GM18498 (cell line): ENCODE results near the gene REEP2.
"Not testable (repeated sequence)": the region's sequence is repeated elsewhere in the genome, so short reads cannot be mapped to it uniquely, and the experiment has no call there.

ENCODE experiments used
- ATAC-seq: cut with Tn5 transposase; IDR thresholded peaks from one replicate; pipeline ENCODE4 v1.9.1; 2021; ENCODE audit warnings: mild to moderate bottlenecking, moderate library complexity; ENCODE audit not compliant: unreplicated experiment

REEP2 gene, protein sequence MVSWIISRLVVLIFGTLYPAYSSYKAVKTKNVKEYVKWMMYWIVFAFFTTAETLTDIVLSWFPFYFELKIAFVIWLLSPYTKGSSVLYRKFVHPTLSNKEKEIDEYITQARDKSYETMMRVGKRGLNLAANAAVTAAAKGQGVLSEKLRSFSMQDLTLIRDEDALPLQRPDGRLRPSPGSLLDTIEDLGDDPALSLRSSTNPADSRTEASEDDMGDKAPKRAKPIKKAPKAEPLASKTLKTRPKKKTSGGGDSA

DNA sequence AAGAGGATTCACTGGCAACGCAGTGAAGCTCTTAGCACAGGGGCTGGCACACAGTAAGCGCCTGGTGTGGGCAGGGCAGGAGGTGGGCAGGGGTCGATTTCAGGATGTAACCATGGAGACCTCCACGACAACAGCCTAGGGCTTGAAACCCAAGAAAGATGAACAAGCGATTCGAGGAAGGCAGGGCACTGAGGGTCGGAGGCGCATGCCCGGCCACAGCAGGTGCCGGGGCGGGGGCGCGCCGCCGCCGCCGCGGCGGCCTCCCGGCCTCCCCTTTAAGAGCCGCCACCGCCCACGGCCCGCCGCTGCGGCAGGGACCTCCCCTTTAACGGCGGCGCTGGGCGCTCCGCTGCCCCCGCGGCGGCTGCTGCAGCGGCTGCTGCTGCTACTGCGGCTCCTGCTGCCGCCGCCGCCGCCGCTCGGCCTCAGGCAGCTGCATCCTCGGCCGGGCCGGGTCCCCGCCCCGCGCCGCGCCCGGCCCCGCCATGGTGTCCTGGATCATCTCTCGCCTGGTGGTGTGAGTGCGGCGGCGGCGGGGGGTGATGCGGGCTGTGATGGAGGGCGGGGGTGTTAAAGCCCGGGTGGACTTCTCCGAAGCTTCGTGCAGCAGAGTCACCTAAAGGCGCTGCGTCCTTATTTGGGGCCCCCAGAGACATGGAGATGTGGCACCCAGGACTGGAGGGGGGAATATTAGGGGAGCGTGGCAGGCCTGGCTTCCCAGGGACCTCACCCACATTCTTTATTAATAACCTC, at the start of gene REEP2:
Gene REEP2 (plus strand): TSS at position 334 of the 753 bp plus-strand sequence. CDS start 152 bp downstream, at position 486.
- peak; percentile 83 for ATAC-seq

DNA sequence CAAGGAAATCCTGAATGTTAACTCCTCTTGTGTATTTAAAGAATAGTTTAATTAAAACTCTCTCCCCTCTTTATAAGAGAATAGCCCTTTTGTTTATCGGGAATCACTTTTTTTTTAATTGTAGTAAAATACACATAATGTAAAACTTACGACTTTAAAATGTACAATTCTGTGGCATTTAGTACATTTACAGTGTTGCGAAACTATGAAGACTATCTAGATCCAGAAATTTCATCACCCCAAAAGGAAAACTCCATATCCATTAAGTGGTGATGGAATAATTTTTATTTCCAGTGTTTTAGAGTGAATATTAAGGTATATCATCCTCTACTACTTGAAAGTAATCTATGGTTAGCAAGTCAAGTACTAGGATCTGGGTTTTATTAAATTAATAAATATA, 49.5 kb upstream of the REEP2 start:
- no peak for ATAC-seq

DNA sequence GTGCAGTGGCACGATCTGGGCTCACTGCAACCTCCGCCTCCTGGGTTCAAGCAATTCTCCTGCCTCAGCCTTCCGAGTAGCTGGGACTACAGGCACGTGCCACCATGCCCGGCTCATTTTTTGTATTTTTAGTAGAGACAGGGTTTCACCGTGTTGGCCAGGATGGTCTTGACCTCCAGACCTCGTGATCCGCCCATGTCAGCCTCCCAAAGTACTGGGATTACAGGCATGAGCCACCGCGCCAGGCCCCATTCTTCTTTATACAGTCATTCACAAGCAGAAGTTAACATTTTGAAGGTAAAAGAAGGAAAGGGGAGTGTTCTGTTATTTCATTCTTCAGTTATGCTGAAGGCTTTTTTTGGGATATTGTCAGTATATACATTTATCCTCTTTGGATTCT, 48.9 kb upstream of the REEP2 start:
- ATAC-seq, result not testable (repeated sequence)

DNA sequence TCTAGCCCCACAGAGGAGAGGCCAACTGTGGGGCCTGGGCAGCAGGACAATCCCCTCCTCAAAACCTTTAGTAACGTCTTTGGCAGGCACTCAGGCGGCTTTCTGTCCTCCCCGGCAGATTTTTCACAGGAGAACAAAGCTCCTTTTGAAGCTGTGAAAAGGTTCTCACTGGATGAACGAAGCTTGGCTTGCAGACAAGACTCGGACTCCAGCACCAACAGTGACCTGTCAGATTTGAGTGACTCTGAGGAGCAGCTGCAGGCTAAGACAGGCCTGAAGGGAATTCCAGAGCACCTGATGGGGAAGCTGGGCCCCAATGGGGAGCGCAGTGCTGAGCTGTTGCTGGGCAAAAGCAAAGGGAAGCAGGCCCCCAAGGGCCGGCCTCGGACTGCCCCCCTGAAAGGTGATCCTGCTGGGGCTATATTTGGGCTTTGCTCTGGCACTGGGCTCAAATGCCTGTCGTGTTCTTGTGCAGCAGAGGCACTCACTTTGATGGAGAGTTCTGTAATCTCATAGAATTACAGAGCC, 46.9 kb upstream of the REEP2 start:
- no peak for ATAC-seq

DNA sequence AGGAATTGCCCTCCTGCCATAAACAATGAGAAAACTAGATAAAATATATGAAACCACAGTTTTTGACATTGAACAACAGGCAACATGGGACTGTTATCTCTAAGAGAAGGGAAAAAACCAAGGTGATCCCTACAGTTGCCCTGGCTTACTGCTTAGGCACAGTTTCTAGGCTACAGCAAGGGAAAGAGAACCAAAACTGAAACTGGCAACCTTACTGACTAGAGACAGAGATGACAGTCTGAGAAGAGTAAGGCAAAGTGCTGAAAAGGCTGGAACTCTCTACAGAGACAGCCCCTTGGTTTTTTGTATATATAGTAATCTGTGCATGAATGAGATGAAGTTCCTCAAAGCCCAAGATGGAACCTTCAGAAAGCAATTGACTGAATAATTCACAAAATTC, 36.2 kb upstream of the REEP2 start:
- ATAC-seq, result peak; percentile 84

DNA sequence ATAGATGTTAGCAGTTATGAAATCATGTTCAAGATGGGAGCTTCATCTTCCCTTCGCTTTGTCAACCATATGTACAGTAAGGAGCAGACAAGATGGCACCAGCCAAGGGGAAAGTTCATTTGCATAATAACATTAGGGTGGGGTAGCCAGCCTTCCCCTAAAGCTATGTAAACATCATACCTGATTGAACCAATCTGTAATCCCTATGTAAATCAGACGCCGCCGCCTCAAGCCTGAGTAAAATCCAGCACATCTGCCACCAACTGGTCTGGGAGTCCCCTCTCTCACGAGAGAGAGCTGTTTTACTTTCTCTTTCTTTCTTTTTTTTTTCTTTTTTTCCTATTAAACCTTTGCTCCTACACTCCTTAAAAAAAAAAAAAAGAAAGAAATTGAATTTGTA, 30.8 kb upstream of the REEP2 start:
- ATAC-seq, result peak; percentile 90

DNA sequence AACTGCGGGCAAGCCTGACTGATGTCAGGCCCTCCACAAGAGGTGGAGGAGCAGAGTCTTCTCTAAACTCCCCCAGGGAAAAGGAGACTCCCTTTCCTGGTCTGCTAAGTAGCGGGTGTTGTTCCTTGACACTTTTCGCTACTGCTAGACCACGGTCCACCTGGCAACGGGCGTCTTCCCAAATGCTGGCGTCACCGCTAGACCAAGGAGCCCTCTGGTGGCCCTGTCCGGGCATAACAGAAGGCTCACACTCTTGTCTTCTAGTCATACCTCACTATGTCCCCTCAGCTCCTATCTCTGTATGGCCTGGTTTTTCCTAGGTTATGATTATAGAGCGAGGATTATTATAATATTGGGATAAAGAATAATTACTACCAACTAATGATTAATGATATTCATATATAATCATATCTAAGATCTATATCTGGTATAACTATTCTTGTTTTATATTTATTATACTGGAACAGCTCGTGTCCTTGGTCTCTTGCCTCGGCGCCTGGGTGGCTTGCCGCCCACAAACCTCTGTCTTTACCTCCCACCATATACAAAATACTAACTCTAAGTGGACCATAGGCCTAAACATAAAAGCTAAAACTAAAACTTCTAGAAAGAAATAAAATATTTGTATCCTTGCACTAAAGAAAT, 27.7 kb upstream of the REEP2 start:
- not testable (repeated sequence) for ATAC-seq

DNA sequence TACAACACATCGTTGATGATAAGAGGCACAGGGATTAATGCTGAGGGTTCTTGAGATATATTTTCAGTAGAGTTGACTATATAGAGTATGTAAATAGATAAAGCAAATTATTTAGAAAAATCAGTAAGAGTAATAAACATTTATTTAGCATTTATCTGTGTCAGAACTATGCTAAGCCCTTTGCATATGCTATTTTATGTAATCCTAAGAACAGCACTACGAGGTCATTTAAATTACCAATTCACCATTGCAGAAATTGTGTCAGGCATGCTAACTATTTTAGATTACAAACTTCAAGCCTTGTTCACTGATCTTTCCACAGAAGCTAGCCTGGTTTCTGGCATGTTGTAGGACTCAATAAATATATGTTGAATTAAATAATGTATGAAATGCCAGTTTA, 20.4 kb upstream of the REEP2 start:
- ATAC-seq, result no peak

DNA sequence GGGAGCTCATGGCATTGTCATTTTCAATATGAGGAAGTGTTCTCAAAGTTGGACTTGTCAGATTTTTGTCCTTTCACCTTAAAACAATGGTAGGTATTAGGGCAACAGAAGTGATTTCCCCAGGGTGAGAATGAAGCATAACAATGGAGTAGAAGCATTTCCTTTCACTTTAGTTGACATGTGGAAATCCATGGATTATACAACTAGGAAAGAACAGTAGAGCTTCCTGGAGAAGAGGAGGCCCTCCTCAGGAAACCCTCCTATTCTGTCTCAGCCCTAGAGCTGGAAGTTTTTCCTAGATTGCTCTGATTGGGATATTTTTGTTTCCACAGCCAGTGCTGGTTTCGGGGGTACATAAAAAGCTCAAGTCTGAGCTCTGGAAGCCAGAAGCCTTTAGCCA, 13.8 kb upstream of the REEP2 start:
- no peak for ATAC-seq

DNA sequence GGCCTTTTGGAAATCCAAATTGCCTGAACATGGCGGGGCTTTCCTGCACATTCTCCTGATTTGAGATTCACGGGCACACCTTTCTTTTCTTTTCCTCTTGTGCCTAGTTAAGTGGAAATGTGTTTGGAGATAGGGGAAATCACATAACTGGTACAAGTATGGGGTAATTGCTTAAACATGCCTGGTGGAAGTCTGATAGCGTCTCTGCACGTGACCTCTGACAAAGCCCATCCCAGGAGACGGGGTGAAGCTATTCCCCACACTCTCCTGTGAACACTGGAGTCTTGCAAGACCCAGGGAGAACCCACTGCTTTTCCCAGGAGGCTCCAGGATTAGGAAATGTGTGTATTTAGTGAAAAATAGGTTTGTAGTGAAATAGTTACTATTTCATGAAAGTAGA, 2.9 kb upstream of the REEP2 start:
- ATAC-seq, result no peak

DNA sequence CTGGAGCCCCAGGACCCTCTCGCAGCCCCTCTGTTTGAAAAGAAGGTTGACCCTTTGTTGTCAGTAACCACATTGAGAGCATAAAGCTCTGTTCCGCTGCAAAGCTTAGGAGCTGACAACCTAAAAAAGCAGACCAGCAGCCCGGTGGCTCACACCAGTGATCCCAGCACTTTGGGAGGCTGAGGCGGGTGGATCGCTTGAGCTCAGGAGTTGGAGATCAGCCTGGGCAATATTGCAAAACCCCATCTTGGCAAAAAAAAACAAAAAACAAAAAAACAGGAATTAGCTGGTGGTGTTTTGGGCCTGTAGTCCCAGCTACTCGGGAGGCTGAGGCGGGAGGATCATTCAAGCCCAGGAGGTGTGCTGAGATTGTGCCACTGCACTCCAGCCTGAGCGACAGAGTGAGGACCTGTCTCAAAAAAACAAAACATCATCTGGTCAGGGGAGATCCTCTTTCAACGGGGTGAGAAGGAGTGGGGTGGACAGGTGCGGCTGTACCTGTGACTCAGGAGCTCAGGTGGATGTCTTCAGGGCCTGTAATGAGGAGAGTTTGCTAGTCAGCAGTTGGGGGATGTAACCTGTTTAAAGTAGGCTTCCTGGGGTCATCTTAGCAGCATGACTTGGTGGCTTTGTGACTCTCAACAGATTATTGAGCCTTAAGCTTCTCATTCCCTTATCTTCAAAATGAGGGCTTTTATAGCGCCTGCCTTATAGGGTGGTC, 694 bp upstream of the REEP2 start:
- ATAC-seq, result no peak

DNA sequence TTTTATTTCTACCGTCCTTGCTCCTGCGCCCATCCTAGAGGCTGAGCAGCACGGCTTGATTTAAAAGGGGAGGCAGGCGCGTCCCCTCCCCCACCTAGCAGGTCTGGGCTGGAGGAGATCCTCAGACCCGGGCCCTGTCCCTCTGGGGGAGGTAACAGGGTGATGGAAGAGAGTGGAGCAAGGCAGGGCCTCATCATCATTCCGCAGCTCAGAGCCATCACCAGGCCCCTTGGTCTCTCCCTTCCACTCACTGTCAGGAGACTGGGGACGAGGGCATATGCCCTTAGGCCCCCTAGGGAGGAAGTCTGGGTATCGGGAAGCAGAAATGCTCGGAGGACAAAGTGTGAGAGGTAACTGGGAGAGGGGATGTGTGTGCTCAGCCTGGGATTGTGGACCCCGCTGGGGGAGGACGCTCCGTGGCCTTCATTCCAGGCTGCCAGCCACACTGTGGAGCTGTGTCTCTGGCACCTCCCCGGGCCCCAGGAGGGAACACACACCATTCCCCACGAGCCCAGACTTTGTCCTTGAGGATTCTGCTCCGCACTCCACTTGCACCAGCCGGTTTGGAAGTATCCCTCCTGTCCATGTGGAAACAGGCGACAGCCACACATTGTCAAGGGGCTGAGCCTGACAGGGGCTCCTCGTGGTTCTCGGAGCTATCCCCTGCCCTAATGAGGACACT, 761 bp downstream of the REEP2 start:
- ATAC-seq, result no peak

DNA sequence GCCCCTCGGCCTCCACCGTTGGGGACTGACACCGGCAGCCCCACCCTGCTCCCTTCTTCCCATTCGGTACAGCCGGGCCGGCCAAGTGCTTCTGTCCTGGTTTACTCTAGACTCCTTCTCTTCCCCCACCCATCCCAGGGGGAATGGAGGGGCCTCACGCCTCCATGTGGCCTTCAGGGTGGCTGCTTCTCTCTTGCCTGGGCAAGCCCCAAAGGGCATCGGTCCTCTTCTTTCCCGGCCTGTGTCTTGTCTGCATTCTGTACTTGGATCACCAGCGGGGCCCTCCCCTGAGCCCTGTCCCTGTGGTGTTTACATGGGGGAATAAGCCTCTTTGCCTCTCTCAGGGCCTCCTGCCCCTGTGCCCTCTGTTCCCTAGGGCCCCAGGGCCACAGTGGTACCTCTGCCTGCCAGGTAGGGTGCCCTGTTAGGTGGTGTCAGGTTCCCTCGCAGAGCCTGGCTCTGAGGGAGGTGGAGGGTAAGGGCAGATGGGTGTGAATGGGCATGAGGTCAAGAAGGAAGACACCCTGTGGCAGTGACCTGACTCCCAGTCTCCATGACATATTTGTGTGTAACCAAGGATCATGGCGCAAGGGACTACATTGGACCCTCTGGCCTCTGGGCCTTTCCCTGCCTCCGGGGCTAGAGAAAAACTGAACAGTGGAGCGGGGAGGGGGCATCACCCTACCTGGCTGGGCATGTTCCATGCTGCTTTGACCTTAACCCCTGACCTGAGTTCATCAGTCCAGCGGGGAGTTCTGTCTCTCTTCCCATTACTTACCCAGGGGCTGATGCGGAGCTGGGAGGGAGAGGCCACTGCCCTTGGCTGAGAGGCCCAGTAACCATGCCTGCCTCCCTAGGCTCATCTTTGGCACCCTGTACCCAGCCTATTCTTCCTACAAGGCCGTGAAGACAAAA, 1.6 kb downstream of the REEP2 start:
- ATAC-seq, result no peak

DNA sequence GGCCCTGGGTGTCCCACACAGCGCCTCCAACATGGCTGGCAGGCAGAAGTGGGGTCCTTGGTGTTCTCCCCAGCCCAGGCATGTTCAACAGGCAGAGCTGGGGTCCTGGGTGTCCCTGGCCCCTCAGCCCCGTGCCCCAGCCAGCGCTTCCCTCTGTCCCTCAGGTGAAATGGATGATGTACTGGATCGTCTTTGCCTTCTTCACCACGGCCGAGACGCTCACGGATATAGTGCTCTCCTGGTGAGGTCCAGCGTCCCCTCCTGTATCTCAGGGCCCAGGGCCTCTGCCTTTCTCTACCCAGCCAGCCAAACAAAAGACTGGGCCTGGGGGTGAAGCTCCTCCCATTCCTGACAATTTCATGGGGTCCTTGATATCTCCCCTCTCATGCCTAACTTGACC, 2.4 kb downstream of the REEP2 start:
- no peak for ATAC-seq

DNA sequence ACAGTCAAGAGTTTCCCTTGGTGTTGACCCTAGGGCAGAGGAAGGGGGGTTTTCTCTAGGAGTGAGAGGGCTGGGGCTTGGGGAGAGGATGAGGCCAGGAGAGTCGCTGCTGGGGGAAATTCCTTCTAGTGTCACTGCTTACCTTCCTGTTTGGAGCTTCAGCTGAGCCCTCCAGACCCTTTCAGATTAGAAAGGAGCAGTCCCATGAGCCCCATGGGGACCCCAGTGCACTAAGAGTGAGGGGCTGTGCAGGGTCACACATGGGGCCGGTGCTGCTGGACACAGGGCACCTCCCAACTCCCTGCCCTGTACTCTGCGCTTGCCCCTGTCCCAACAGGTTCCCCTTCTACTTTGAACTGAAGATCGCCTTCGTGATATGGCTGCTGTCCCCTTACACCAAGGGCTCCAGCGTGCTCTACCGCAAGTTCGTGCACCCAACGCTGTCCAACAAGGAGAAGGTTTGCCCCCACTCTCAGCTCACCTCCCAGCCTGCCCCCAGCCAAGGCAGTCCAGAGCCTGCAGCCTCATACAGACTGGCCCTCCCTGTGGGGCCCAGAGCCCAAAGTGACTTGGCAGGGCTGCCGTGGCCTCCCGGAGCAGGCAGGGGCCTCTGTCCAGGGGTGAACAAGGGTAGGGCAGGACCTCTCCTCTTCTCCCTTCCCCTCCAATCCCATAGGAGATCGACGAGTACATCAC, 5.4 kb downstream of the REEP2 start:
- ATAC-seq, result no peak

DNA sequence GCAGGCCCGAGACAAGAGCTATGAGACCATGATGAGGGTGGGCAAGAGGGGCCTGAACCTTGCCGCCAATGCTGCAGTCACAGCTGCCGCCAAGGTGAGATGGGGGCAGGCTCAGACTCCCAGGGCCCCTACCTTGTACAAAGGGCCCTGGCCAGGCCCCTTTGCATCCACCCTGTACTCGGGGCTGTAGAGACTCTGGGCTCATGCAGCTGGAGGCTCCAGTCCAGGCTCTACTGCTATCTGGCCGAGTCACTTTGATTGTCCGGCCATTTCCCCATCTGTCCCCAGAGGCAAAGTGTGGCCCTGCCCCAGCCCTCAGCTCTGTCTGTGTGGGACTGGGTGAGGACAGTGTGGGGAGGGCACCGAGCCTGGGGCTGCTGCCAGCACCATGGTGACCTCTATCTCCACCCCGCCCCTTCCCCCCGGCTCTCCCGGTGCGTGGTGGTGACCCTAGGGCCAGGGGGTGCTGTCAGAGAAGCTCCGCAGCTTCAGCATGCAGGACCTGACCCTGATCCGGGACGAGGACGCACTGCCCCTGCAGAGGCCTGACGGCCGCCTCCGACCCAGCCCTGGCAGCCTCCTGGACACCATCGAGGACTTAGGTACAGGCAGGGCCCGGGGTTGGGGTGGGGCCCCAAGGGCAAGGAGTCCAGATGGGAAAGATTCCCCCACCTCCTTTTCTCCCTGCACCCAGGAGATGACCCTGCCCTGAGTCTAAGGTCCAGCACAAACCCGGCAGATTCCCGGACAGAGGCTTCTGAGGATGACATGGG, 6.1 kb downstream of the REEP2 start:
- no peak for ATAC-seq

DNA sequence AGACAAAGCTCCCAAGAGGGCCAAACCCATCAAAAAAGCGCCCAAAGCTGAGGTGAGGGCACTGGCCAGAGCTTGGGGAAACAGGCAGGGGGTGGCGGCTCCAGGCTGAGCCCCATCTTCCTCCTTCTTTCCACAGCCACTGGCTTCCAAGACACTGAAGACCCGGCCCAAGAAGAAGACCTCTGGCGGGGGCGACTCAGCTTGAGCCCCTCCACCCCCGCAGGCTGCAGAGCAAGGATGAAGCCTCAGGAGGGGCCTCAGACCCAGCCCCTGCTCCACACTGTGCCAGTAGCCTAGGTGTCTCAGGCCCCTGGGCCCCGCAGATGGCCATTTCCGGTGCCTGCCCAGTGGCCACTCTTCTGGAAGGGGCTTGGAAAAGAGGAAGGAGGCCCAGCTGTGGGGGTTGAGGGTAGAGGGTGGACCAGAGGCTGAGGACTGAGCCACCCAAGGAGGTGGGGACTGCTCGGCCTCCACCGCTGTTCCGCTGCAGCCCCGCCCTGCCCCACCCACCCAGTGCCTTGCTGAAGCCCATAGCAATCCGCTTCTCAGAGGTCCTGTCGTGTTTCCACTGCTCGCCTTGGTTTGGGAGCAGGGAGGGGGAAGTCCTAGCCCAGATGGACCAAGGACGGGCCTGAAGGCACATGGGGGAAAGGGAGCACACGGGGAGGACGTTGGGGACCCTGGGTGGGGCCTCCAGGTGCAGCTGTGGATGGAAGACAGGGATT, 6.9 kb downstream of the REEP2 start:
- ATAC-seq, result no peak

DNA sequence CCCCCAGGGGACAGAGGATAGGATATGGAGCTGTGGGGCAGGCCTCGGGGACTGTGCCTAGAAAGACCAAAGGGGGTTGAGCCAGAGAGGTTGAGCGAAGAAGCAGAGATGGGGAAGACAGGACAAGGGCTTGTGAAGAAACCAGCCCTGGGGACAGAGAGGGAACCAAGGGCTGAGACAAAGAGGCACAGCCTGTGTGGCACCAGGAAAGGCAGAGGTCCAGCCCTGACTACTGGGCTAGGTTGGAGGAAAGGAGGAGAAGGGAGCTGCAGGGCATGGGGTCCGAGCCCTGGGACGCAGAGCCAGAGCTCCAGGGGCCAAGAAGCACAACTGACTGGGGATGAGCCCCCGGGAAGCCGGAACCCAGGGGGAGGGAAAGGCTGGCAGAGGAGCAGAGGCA, 9.2 kb downstream of the REEP2 start:
- no peak for ATAC-seq
